IPS DF 19.7 (cell line): Measurements from ENCODE around the gene PTPRA.
"Not testable (repeated sequence)": the region's sequence is repeated elsewhere in the genome, so short reads cannot be mapped to it uniquely, and the experiment has no call there.

Experiments used
- DNase-seq: peaks from one replicate; pipeline ENCODE4 v3.0.0-alpha.2; 2013; ENCODE audit warnings: low read depth, low spot score

Gene PTPRA

DNA sequence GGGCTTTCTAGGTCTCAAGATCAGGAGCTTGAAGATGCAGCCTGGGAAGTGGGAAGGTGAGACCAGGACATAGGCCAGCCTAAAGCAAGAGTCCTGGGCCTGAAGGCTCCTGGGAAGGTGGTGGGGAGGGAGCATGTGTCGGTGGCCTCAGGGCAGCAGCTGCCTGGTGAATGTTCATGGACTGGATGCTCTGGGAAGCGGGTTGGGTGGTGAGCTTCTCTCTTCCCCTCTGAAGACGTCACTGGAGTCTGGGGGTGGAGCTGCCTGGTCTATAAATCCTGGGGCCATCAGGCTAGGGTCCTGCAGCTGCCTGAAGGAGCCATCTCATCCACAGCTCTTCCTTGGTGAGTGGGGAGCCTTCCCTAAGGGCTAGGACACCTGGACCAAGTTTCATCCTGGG lies 170.0 kb downstream of the PTPRA start, which contains the start of gene GNRH2:
TSS of gene GNRH2 (plus strand) at position 301 of the 400 bp plus-strand sequence. CDS start 793 bp downstream, outside the sequence.
- no peak for DNase-seq

DNA sequence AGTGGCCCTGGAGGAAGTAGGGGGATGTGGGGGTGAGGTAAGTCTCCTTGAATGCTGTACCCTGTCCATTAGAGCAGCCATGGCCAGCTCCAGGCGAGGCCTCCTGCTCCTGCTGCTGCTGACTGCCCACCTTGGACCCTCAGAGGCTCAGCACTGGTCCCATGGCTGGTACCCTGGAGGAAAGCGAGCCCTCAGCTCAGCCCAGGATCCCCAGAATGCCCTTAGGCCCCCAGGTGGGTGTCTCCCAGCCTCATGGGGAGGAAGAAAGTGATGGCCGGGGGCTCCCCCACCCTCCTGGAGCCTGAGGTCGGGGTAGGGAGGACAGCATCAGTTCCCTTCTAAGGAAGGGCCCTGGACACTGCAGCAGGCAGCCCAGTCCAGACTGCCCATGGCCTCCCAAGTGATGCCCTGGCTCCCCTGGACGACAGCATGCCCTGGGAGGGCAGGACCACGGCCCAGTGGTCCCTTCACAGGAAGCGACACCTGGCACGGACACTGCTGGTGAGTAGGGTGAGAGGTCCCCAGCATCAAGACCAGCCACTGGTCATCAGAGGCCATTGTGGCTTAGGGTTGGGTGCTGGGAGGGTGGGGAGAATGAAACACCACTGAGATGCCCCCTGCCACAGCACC lies 171.2 kb downstream of the PTPRA start:
- no peak for DNase-seq

DNA sequence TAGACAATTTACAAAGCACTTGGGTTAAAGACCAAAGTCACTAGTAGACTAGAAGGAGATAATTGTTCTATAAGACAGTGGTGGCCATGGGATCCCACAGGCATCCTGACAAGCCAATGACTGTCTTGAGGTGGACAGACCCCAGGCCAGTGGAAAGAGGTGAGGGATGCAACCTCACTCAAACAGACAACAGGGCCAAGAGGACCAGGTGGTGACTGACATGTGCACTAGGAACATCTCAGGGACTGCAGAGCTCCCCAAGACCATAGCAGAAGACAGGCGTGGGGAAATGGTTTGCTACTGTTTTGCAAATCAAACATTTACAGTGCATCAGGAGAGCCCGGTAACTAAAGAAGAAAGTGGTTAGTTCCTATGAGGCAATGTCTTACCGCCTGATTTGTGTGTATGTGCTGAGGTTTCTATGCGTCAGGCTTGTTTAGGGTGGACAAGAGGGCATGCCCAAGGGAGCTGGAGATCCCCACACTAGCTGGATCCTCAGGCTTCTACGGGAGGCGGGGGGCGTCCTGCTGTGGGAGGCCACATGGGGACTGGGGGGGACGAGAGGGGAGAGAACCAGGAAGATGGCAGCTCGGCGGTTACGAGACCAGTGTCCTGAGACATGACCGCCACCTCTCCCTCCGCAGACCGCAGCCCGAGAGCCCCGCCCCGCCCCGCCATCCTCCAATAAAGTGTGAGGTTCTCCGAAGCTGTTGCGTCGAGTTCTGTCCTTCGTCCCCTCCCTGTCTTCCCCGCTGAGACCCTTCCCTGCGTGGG lies 171.9 kb downstream of the PTPRA start:
- DNase-seq = no peak

DNA sequence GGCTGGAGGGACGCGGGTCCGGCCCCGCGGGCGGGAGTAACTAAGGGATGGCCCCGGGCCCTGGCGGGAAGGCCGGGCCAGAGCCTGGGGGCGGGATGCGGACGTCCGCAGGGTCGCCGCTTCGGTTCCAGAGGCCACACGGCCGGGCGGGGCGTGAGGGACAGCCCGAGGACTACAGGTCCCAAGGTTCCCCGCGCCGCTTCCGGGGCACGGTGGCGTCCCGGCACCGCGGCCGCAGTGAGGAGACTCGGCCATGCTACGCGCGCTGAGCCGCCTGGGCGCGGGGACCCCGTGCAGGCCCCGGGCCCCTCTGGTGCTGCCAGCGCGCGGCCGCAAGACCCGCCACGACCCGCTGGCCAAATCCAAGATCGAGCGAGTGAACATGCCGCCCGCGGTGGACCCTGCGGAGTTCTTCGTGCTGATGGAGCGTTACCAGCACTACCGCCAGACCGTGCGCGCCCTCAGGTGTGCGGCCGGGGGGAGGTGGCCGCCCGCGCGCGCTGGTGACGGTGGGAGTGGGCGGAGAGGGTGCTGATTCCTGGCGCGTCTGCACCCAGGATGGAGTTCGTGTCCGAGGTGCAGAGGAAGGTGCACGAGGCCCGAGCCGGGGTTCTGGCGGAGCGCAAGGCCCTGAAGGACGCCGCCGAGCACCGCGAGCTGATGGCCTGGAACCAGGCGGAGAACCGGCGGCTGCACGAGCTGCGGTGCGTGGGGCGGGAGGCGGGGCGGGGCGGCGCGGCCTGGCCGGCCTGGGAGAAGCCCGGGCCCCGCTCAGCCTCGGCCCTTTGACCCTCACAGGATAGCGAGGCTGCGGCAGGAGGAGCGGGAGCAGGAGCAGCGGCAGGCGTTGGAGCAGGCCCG lies 172.8 kb downstream of the PTPRA start, which contains the start of gene MRPS26:
TSS of gene MRPS26 (plus strand) at position 237 of the 861 bp plus-strand sequence. CDS start at position 254, 17 bp downstream.
- DNase-seq = peak; percentile 59

DNA sequence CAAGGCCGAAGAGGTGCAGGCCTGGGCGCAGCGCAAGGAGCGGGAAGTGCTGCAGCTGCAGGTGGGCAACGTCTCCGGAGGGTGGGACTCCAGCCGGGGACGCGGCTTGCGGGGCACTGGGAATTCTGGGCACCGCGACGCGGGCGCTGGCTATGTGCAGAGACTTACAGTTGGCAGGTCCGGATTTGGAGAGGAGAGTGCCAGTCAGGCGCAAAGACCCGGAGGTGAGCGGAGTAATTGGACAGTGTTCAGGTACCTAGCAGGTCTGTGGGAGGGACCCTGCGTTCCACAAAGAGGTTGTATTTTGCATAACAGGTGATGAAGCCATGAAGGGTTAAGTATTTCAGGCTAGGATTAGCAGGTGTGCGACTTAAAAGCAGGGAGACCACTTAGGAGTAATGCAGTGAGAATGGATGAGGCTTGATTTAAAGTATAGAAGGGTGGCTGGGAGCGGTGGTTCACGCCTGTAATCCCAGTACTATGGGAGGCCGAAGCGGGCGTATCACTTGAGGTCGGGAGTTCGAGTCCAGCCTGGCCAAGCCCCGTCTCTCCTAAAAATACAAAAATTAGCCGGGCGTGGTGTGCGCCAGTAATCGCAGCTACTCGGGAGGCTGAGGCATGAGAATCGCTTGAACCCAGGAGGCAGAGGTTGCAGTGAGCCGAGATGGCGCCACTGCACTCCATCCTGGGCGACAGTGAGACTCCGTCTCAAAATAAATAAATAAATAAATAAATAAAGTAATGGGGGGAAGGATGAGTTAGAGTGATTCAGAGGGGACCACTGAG lies 173.6 kb downstream of the PTPRA start:
- DNase-seq = no peak

DNA sequence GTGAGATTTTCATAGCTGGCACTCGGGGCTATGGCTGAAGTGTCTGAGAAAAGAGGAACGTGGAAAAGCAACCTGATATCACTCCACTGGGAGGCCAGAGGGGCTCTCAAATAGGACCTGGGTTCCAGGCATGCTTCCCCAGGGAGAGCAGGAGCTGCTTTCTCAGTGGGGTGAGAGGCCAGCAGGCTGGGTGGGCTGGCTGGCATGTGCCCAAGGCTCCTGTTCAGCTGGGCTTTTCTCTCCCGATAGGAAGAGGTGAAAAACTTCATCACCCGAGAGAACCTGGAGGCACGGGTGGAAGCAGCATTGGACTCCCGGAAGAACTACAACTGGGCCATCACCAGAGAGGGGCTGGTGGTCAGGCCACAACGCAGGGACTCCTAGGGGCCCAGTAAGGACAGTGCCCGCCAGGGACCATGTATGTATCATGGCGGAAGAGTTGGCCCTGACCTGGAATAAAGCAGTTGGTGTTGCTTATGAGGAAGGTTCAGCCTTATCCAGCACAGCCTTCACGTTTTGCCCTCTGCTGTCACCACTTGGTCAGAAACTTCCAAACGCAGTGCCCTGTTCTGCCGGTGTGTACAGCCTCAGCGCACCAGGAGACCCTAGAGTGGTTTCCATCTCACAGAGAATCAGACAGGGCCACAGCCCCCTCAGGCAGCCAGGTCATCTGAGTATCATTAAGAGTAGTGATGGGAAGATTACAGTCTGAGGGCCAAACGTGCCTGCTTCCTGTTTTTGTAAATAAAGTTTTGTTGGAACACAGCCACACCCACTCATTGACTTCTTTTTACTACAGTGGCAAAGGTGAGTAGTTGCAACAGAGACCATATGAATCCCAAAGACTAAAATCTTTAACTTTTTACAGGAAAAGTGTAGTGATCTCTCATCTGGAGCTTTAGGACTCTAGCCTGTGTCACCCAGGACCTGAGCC lies 174.5 kb downstream of the PTPRA start:
- DNase-seq = no peak

DNA sequence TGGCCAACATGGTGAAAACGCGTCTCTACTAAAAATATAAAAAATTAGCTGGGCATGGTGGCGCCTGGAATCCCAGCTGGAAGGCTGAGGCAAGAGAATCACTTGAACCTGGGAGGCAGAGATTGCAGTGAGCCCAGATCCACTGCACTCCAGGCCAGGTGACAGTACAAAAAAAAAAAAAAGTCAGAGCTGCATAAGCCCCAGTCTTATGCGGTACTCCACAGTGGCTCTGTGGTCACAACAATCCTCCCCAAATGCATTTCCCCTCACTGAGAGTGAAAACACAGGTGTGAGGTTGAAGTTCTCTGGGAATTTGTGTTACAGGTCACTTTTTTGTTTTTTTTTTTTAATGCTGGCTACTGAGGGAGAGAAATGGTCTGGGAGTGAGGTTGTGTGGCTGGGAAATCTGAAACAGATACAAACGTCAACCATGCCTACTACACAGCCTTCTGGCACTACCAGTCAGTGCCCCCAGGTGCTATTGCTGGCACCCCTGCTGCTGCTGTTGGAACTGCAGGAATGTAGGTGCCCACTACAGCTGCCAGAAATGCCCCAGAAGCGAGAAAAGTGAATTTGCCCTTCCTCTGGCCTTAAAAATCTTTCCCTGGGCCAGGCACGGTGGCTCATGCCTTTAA lies 178.2 kb downstream of the PTPRA start:
- no peak for DNase-seq

DNA sequence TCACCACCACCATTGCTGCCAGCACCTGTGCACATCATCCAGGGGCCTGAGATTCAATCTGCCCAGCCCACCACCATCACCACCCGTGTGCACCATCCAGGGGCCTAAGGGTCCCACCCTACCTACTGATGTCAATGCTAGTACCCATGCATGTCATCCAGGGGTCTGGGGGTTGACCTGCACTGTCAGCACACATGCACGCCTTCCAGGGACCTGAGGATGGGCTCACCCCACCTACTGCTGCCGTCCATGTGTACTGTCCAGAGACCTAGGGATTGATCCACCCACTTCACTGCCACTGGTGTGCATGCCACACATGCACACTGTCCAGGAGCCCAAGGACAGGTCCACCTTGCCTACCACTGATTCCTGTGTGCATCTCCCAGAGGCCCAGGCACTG lies 186.2 kb downstream of the PTPRA start:
- DNase-seq = no peak

DNA sequence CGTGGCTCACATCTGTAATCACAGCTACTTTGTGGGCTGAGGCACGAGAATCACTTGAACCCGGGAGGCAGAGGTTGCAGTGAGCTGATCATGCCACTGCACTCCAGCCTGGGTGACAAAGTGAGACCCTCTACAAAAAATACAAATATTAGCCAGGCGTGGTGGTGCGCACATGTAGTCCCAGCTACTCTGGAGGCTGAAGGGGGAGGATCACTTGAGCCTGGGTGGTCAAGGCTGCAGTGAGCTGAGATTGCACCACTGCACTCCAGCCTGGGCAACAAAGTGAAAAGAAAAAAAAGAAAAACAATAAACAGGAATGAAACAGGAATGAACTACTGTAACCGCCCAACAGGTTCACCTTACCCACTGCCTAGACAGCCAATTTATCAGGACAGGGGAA lies 190.8 kb downstream of the PTPRA start:
- DNase-seq = not testable (repeated sequence)

DNA sequence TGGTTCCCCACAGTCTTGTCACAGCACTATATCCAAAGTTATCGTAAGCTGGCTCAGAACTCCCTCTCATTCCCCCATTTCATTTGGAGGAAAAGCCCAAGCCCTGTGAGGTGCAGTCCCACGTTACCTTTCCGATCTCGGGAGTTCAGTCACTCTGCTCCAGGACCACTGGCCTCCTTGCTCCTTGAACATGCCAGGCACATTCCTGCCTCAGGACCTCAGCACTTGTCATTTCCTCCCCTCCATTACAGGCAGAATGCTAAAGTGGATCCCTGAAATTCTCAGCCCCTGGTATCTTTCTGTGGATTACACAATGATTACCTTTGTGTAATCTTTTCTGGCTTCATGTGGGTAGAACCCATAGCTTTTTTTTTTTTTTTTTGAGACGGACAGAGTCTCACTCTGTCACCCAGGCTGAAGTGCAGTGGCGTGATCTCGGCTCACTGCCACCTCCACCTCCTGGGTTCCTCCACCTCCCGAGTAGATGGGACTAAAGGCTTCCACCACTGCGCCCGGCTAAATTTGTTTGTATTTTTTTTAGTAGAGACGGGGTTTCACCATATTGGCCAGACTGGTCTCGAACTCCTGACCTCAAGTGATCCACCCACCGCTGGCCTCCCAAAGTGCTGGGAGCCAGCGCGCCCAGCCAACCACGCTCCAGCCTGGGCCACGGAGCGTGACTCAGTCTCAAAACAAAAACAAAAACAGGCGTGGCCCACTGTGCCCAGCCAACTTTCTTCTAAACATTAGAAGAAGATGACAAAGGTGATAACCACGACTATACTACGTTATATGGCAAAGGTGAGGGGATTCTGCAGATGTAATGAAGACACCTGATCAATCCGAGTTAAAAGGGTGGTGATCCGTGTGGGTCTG lies 194.1 kb downstream of the PTPRA start:
- no peak for DNase-seq

DNA sequence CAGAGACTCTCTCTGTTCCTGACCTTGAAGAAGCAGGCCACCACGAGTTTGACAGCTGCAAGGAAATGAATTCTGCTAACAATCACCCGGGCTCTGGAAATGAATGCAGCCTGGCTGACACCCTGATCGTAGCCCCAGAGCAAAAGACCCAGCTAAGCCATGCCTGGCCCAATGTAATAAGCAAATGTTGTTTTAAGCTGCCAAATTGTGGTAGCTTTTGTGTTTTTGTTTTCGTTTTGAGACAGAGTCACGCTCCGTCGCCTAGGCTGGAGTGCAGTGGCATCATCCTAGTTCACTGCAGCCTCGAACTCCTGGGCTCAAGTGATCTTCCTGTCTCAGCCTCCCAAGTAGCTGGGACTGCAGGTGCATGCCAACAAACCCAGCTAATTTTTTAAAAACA lies 194.8 kb downstream of the PTPRA start:
- no peak for DNase-seq

DNA sequence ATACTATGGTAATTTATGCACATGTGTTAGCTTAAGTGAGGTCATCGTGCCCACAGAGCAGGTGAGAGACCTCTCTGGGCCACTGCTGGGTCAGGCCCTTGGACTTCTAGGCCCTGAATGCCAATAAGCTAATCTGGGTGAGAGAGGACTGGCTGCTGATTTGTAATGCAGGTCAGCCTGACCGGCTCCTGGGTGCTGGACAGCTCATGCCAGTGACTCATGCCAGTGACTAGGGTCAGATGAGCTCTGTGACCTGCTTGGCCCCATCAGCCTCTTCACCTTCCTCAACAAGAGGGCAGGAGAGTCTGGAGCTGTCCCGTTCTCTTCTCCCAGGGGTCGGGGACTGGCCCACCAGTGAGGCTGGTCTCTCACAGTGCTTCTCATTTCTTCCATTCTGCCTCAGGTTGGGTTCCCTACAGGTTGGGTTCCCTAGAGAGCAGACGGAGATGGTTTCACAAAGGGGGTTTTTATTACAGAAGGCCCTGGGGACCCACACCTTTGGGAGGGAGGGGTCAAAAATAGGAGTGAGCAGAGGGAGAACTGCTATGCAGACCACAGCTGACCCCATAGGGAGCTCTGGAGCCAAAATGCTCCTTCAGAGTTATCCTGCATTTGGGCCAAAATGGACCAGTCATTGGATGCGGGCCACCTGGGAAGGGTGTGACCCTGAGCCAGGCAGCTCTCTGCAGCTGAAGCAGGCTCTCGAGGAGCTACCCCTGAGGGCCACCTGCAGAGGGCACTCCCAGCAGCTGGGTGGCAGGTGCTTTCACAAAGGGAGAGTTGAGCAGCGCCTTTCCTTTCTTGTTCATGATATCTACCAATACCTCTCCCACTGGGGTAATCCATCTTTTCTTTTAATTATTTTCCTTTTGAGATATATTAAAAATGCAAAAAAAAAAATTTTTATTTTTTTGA lies 196.0 kb downstream of the PTPRA start:
- DNase-seq = no peak

DNA sequence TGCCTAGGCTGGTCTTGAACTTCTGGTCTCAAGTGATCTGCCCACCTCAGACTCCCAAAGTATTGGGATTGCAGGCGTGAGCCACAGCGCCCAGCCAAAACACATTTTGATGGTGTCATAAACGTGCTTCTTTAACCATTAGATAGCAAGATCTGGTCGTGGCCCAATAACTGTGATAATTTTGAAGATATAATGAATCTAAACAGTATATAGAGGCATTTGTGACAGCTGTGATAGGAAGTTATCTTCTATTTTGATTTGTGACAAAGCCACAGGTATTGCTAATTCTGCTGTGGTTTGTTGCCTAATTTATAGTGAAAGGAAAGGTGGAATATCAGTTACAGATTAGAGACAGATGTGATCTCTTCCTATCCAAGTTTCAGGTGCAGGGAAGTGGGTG lies 197.4 kb downstream of the PTPRA start:
- DNase-seq = no peak

DNA sequence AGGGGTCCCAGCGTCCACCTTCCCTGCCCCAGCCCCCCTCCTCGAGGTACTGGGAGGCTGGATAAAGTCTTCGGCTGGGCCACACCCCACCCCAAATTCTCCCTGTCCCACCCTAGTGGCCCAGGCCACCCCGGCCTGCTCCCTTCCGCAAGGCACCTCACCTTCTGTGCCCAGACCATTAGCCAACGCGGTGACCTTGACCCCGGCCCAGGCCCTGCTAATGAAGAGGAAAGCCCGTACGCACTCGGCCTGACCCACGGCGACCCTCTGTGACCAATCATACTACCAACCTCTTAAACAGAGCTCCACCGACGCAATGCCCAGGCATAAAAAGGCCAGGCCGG lies 198.0 kb downstream of the PTPRA start:
- no peak for DNase-seq

DNA sequence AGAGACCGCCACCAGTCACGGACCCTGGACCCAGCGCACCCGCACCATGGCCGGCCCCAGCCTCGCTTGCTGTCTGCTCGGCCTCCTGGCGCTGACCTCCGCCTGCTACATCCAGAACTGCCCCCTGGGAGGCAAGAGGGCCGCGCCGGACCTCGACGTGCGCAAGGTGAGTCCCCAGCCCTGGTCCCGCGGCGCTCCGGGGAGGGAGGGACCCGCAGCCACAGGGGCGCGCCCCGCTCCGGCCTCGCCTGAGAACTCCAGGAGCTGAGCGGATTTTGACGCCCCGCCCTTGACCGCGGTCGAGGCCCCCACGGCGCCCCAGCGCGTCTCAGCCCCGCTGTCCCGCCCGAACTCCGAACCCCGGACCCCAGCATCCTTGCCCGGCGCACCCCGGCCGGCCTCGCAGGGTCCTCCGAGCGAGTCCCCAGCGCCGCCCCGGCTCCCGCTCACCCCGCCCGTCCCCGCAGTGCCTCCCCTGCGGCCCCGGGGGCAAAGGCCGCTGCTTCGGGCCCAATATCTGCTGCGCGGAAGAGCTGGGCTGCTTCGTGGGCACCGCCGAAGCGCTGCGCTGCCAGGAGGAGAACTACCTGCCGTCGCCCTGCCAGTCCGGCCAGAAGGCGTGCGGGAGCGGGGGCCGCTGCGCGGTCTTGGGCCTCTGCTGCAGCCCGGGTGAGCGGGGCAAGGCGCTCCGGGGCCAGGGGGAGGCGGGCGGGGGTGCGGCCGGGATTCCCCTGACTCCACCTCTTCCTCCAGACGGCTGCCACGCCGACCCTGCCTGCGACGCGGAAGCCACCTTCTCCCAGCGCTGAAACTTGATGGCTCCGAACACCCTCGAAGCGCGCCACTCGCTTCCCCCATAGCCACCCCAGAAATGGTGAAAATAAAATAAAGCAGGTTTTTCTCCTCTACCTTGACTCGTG lies 198.6 kb downstream of the PTPRA start, which contains the start of gene OXT:
TSS of gene OXT (plus strand) at position 11 of the 920 bp plus-strand sequence. CDS start at position 47, 36 bp downstream.
- DNase-seq = no peak

DNA sequence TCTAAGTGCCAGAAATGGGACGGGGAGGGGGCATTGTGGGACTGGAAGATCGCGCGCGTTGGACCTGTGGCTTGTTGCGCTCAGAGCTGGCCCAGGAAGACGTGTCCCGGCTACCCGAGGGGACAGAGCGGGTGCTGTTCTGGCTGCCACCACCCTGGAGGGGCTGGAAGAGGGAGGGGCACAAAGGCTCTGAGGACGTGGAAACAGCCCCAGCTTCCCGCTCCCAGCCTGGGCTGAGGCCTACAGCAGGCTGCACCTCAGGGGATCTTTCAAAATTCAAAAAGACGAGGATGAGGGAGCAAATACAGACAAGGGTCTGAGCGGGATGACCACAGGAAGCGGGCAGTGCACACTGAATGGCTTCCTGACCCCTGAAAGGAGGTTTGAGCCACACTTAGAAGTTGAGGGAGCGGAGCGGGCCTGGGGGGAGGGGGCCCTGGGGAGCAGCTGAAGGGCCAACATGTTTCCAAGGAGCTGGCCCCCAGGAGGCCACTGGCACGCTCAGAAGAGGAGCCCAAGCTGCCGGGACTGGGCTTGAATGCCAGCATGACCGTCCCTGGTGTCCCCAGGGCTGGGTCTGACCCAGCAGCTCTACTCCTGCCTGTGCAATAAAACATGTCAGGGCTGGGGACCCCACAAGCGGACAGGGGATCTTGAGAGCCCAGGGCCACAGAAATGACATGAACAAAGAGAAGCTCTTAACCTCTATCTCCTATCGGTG lies 199.4 kb downstream of the PTPRA start:
- DNase-seq = no peak
